Testis (tissue), 2 donors: Measurements from ENCODE around the gene ITPA.

Source experiments
- CTCF ChIP-seq, 3 experiments: fragments of 450-650 bp in 2 of 3; fragments of 200-600 bp in 1 of 3; sonication (generic) in 1 of 3; IDR thresholded peaks; one replicate each; pipeline ENCODE4 v1.5.1; 2016 to 2019; ENCODE audit warnings: antibody characterized with exemption in 3 of 3, mild to moderate bottlenecking in 2 of 3, moderate library complexity in 1 of 3
- POLR2A ChIP-seq: fragments of 450-650 bp; IDR thresholded peaks from one replicate; pipeline ENCODE4 v1.6.1; 2017; ENCODE audit warnings: antibody characterized with exemption, mild to moderate bottlenecking, moderate library complexity

DNA sequence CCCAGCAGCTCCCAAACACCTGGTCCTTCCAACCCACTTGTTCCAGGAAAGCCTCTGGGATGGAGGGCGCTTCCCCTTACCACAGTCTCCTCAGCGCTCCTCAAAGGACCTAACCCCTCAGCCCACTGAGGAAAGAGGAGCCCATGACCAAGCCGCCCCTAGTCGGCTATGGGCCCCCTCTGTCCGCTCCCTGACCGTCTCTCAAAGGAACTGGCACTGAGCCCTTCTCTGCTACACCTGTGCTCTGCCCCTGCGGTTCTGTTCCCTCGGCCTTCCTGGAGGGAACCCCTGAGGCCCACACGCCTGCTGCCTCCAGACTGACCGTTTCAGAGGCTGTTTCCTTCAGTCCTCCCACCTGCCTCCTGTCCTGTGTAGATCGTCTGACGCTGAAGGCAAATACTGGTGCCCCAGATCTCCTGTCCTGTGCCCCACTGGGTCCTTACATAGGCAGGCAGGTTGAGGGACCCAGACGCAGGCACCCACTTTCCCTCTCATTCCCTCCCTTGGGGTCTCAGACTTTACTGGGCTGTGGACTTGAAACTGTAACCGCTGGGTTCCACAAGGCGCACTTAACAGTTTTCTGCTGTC is 31.6 kb downstream of the ITPA start:
- no peak for TF ChIP-seq CTCF (IDR thresholded peaks at IDR 0.05)
- no peak for TF ChIP-seq POLR2A
